NCI-H2171 treated with DMSO at 0.1 percent for 48 hours (cell line): ENCODE data around the gene ABHD11.
"Not testable (repeated sequence)": the region's sequence is repeated elsewhere in the genome, so short reads cannot be mapped to it uniquely, and the experiment has no call there.

Source experiments
- DNase-seq: peaks from one replicate; lab custom pipeline; 2025; lab: John Stamatoyannopoulos, UW

The ABHD11 gene

DNA sequence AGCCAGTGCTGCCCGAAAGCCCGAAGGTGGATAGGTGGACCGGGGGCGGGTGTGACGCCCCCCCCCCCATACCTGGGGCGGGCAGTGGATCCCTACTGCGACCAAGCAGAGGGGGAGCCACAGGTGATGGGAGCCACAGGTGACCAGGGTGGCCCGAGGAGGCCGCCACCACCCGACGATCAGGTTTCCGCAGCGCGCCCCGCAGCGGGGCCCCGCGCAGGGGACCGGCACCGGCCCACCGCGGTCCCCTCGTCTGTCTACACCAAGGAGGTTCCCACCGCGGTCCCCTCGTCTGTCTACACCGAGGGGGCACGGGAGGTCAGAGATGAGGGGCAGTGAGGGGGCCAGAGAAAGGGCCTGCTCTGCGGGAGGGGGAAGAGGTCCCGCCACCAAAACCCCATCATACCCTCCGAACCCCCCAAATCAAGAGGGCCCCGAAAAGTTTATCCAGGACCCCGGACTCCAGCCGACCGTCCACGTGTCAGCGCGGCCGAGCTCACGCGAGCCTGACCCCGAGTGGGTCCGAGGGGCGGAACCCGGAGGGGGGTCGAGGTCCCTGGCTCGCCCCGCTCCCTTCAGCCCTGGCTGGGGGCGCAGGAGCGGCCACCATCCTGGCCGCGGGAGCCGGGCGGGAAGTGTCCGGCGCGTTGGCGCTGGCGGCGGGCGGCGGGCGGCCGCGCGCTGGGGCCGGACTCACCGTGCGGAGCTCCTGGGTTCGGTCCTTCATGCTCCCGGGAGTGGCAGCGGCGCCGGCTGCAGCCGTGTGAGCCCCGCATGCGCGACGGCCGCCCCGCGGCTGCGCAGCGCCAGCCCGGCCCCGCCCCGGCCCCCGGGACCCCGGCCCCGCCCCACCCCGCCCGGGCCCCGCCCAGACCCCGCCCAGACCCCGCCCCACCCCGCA lies 19.4 kb downstream of the ABHD11 start, which contains the start of gene STX1A:
TSS of gene STX1A (minus strand) at position 765 of the 901 bp plus-strand sequence. CDS start at position 727, 38 bp downstream.
- DNase-seq, result peak; percentile 74

DNA sequence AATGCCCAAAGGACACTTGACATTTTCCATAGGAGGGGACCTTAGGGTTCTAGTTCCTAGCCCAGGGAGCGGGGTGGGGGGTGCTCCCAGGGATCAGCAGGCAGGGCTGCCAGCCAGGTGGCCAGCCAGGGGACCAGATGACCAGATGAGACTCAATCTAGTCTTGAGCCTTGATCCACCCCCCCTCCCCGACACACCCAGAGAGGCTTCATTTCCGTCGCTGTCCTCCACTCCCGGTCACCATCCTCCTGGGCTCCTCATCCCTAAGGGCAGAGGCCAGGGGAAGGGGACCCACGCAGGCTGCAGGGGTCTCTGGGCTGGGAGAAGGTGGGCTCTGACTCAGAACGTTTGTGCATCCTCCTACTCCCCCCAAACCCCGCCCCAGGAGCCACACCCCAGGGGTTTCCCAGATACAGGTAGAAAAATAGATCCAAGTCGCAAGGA lies 20.1 kb downstream of the ABHD11 start:
- no peak for DNase-seq

GRCh38 chr7:73717991-73718405 lies 20.6 kb downstream of the ABHD11 start:
- no peak for DNase-seq

DNA sequence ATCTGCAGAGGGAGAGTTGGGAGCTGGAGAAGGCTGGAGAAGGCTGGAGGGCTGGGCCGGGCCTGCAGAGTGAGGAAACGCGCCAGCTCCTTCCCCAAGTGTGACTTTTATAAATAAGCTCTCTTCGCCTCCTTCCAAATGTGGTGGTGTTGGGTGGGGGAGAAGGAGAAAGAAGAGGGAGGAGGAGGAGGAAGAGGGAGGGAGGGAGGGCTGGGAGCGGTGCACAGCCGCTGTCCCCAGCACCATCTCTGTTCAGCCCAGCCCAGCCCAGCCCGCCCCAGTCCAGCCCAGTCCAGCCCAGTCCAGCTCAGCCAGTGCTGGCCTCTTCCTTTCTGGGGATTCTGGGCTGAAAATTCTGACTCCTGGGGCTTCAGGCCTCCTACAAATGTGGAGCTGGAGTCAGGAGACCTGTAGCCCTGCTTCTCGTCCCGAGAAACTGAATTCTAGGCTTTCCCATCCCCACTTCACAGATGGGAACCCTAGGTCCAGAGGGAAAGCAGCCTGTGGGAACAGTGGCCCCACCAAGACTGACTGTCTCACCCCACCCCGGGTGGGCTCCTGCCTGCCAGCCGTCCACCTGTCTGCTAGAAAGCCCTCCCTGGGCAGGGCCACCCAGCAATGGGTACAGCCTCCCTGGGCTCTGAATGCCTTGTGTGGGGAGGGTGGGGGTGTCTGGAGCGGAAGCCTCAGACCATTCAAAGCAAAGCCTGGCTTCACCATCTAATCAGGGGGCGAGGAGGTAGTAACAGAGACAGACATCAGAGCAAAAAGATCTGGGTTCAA lies 21.4 kb downstream of the ABHD11 start:
- DNase-seq, result no peak

DNA sequence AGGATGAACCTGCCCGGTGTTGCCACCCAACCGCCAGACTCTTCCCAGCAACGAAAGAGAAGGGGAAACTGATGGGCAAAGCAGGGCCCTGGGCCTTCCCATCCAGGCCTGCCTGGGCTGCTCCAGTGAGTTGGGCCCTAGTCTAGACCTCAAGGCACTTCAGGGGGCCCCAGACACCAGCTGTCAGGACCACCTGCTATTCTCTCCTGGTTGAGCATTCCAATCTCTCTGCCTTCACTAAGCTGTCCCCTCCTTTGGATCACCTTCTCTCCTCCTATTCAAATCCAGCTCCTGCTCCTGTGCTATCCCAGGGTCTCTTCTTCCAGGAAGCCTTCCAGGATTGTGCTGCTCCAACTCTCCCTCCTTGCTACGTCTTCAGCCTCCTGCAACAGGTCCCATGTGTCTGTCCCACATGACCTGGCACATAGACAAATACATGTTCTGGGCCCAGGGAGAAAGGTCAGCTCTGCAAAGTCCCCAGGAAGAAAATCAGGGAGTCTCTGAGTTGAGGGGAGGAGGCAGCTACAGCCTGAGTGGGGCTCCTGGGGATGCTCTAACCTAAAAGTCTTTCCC lies 22.2 kb downstream of the ABHD11 start:
- DNase-seq, result peak; percentile 84

DNA sequence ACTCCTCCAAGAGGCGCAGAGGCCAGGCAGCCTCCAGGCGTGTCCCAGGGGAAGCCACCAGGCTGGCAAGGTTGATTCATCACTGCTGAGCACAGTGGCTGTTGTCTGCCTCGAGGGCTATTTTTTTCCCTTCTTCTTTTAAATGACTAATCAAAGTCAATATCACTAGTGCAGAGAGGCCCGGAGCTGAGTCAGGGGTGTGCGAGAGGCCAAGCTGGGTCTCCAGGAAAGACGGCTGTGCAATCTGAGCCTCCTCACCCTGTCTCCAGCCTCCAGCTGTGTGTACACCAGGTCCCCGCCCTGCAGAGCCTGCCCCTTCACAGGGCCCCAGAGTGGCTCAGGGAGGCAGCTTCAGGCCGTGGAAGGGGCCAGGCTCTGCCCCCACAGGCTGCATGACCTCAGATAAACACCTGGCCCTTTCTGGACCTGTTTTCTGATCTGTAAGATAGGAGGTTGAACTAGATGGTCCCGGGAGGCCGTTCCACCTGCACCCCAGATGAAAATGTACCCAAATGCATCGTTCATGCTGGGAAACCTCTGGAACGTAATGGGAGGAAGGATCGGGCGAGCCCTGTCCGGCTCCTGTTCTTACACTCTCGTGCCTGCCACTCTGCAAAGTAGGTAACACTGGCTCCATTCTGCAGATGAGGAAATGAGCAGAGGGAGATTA lies 22.8 kb downstream of the ABHD11 start:
- DNase-seq, result peak; percentile 93

- DNase-seq, result not testable (repeated sequence)
These were observed 25.3 kb downstream of the ABHD11 start for GRCh38 chr7:73713319-73713718.

DNA sequence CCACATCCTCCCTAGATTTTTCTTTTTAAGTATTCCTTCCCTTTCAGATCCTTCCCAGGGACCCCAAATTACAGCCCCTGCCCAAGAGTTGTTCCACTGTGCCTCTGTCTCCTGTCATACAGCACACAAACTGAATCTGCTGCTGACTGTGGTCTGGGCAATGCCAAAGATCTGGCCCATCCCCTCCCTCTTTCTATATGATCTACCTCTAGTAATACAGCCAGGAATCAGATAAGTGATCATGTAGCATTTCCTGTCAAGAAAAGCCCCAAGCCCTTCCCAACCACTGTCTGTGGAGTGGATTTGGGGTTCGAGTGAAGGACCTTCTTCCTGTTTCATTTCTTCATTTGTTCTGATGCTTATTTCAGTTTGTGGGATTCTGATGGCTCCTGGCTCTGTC lies 25.8 kb downstream of the ABHD11 start:
- DNase-seq, result no peak

DNA sequence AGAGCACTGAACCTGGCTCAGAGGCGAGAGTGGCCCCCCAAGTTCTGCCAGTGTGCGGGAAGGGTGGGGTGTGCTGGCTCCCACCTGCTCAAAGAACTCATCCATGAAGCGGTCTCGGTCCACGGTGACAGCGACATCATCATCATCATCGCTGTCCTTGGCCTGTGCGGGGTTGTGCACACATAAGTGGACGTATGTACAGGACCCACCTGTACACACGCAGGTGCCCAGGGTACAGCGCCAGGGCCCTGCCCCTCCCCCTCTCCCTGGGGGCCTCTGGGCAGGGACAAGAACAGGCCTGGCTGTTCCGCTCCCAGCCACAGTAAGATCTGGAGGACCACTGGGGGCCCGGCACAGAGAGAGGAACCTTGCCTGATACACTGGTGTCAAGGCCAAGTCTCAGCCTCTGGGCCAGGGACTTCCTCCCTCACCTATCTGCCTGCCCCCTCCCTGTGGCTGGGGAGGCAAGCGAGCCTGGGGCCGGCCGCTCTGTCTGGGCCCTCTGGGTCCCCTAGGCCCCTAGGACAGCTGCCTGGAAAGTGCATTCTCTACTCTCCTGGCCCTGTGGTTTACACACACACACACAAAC lies 29.5 kb downstream of the ABHD11 start:
- DNase-seq, result no peak

DNA sequence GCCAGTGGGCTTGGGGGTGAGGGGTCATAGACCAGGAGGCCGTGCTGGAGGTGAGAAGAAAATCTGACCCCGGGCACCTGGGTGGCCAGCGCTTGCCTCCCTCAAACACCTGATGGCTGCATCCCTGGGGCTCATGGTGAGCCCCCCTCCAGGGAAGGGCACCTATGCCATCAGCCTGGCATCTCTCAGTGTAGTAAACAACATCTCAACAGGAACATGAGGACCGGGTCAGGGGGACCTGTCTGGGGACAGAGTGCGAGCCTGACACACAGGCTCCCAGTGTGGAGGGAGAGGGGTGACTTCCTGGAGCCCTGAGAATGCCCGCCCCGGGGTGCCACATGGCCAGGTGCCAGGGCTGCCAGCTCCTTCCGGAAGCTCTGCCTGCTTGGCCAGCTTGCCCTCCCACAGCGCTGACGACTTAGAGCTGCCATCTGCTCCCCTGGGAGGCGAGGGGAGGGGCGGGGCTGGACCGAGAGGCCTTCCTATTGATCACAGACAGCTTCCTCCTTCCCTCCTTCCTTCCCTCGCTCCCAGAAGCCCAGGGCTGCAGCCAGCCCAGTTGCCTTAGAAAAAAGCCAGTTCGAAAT lies 31.5 kb downstream of the ABHD11 start:
- DNase-seq, result peak; percentile 93

DNA sequence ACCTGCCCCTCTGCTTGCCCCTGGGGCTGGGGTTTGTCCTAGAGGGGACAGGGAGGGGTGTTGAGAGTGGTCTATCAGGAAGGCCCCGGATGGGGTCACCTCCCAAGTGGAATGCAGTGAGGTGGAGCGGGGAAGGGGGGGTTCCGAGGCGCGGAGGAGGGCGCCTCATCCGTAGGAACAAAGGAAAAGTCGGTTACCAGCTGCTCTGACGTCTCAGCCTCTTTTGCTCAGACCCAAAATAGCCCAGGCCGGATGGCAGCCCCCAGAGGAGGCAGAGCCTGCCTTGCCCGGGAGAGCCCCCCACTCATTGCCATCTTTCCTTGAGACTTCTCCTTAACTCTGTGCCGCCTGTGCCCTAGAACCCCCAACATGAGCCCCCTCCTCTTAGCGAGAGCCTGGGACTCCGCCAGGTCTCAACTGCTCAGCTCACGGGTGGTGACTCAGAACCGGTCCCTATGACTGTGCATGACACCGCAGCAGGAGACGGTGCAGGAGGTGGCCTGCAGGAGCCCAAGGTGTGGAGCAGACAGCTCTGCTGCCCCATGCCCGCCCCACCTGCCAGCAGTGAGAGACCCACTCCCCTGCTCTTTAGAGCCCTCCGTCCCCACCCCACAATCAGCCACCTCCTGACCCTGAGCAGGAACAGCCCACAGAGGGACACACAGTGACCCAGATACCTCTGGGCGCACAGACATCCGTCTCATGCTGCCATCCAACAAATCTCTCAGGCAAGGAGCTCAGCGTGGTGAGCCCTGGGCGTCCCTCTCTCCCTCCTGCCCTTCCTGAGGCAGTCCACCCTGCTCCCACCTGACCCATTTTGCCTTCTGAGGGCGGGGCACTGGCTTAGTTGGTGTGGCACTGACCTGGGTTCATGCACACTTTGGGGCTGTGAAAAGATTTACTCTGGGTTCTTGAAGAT lies 32.2 kb downstream of the ABHD11 start:
- peak; percentile 76 for DNase-seq

- no peak for DNase-seq
These were observed 33.1 kb downstream of the ABHD11 start for GRCh38 chr7:73705551-73705920.

DNA sequence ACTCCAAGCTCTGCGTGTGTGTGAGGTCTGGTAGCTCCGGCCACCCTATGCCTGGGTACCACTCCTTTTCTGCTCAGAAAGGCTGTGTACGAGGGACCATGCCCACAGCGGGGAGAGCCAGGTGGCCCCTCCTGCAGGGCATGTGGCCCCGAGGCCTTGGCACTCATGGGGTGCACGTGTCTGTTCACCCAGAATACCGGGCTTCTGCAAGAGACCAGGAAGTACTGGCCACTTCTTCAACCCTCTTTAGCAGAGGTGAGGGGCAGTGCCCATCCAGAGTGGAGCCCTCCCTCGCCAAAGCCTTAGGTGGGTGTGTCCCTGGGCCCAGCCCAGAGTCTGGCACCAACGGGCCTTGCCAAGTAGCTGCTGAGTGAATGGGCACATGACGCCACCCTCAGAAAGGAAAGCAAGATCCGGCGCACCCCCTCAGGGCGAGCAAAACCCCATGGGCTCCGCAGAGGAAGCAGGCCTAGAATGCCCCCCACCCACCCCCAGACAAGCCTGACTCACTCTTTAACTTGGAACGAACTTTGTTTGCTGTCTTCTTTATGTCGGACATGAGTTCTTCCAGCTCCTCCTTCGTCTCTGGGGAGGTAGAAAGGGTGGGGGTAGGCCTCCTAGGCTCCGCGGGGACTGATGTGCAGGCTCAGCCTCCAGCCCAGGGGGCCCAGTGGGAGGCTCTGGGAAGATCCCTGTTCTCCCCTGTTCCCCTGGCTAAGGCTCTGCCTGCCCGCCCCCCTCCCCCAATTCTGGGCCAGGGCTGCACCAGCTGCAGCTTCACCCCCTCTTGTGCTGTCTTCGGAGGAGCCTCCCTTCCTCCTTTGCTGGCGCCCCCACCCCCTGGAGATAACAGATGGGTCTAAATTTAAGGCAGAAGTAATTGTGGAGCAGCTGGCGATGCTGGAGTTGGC lies 33.7 kb downstream of the ABHD11 start:
- peak; percentile 99 for DNase-seq

- peak; percentile 87 for DNase-seq
These were observed 34.6 kb downstream of the ABHD11 start for GRCh38 chr7:73703757-73704639.

DNA sequence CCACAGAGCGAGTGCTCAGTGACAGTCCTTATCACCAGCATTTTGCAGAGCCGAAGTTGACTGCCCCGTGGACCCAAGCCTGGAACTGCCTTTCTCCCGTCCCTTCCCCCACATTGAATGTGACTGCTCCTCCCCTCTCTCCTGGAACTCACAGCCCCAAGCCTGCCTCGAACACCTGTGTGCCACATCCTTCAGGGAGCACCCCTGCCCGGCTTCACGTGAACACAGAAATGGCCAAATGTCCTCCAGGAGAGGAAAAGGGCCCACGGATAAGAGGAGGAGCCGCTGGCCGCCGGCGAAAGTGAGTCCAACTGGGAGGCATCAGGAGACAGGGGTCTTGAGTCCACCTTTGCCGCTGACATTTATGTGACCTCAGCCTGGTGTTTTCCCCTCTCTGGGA lies 35.4 kb downstream of the ABHD11 start:
- DNase-seq, result no peak

GRCh38 chr7:73702665-73703064 lies 35.9 kb downstream of the ABHD11 start:
- no peak for DNase-seq

DNA sequence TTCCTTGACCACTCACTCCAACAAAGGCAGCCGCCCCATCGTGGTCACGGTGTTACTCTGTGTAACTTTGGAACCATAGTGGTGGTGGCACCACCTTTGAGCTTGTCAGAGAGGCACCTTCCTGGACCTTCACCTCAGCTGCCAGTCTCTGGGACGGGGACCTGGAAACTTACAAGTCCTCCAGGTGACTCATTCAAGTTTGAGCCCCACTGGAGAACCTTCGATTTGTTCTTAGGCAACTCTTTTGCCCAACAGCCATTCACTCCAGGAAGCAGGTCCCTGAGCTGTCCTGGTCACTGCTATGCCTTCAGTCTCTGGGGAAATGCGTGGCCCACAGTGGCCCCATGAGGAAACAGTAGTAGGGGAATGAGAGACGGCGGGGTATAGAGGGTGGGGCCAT lies 36.4 kb downstream of the ABHD11 start:
- DNase-seq, result no peak
